A549 treated with ZK216348 at 1 μM for 4 hours (cell line): ENCODE data around the gene RTP3. TPM values are rescaled to one million over a fixed set of nuclear protein-coding genes. Genes with fewer than 3 reads are reported as not detected.

Source experiments
- total RNA-seq: library from RNA; stranded (reverse); fragments of 200-300 nt; extraction: Qiagen RNA extraction; gene quantifications from 5 replicates; pipeline ENCODE4 v1.2.3, GENCODE V29; 2022; ENCODE audit warnings: low read depth

RTP3 gene
- total RNA-seq, result not detected in 5 replicates

GRCh38 chr3:46497556-46498265 lies at the start of gene RTP3:
Gene RTP3 (plus strand): TSS chr3:46497976. CDS start chr3:46498063, 87 bp downstream.

GRCh38 chr3:46464326-46465195 lies 33.2 kb upstream of the RTP3 start, which contains the start of gene LTF:
Gene LTF (minus strand): TSS chr3:46464905. CDS start chr3:46464867, 38 bp downstream.

Other genes starting within 250 kb of the RTP3 start
- not detected in 5 replicates for gene CCR2, start 143.9 kb upstream of the RTP3 start, total RNA-seq
- not detected in 5 replicates for gene CCR5, start 127.0 kb upstream of the RTP3 start, total RNA-seq
- gene CCRL2, start 90.7 kb upstream of the RTP3 start, total RNA-seq, result 0.14 to 0.42 TPM (median 0.16 TPM) in 3 of 5 replicates, not detected in the others
- gene LTF, start 33.1 kb upstream of the RTP3 start, total RNA-seq, result not detected in 5 replicates
- gene LRRC2, start 68.3 kb downstream of the RTP3 start, total RNA-seq, result not detected in 5 replicates
- not detected in 5 replicates for gene FAM240A, start 114.5 kb downstream of the RTP3 start, total RNA-seq
- 7.2 to 9.5 TPM (median 9.0 TPM) in 5 replicates for gene ALS2CL, start 195.7 kb downstream of the RTP3 start, total RNA-seq
- gene TMIE, start 203.4 kb downstream of the RTP3 start, total RNA-seq, result 0.09 to 0.11 TPM in 2 of 5 replicates, not detected in the others
- not detected in 5 replicates for gene PRSS50, start 219.9 kb downstream of the RTP3 start, total RNA-seq